NCI-H187 (cell line): ENCODE results near the gene SLC26A8.
"Not testable (repeated sequence)": the region's sequence is repeated elsewhere in the genome, so short reads cannot be mapped to it uniquely, and the experiment has no call there.

Source experiments
- DNase-seq, 2 experiments: peaks; one replicate each; lab custom pipeline; 2025; lab: John Stamatoyannopoulos, UW

The SLC26A8 gene

DNA sequence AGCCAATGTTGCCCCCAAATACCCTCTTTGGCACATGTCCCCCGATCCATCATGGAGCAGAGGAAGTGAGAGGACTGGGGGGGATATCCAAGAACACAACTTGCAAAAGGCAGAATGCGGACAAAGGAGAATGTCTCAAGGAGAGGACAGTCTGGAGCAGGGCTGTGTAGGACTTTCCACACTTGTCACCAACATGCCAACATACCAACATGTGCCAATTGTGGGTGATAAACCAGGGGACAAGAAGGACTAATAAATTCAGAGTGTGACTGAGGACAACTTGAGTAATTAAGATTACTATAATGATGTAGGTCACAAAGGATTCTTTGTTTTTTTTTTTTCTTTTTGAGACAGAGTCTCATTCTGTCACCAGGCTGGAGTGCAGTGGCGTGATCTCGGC is 8.8 kb downstream of the SLC26A8 start:
- DNase-seq, result no peak

DNA sequence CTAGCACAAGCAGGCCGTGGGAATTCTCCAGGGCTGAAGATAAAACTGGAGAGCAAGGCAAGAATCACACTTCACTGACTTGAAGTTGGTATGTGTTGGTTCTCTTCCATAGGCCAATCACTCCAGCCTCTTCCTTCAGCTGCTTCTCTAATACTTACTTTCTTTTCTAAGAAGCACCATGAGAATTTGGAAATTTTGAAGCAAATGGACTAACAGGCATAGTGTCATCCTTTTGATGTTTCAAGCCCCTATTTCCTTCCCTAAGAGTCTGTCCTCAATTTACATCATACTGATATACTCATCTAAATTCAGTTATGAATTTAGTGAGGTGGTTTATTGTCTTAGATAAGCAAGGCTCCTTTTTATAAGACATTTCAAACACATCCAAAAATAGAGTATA is 24.0 kb downstream of the SLC26A8 start:
- DNase-seq, result no peak

DNA sequence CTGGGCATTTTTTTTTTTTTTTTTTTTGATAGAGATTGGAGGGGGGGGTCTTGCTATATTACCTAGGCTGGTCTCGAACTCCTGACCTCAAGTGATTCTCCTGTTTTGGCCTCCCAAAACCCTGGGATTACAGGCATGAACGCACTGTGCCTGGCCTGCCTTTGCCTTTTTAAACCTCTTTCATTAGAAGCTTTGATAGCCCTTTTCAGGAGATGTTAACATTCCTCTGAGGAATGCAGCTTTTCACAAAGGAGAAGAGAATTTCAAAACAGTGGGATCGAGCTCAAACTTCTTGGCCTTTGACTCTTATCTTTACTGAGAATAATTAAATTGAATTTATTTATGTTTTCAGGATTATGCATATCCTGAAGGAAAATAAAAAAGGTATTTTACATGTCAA is 31.3 kb downstream of the SLC26A8 start:
- no peak for DNase-seq

DNA sequence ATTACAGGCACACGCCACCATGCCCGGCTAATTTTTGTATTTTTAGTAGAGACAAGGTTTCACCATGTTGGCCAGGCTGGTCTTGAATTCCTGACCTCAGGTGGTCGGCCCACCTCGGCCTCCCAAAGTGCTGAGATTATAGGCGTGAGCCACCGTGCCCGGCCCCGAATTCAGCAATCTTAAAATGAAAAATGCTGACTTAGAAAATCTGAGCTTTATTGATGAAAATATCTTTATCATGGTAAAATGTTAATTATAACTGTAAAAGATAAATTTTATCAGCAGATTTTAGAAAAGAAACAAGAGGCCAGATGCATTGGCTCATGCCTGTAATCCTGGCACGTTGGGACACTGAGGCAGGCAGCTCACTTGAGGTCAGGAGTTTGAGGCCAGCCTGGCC is 36.4 kb downstream of the SLC26A8 start:
- DNase-seq, result not testable (repeated sequence)

DNA sequence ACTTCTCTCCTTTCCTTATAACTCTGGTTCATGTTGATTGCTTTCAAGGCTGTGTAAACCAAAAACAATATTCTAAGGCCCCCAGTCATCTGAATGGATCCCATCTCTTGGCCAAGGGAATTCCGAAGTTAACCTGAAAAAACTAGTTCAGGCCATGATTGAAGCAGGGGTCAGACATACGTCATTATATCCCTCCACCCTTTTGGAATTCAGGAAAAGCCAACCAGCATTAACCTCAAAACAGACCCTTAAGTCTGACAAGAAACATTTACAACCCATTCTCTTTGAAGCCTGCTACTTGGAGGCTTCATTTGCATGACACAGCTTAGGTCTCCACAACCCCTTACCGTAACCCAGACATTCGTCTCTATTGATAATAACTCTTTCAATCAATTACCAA is 39.7 kb downstream of the SLC26A8 start:
- DNase-seq, result no peak

DNA sequence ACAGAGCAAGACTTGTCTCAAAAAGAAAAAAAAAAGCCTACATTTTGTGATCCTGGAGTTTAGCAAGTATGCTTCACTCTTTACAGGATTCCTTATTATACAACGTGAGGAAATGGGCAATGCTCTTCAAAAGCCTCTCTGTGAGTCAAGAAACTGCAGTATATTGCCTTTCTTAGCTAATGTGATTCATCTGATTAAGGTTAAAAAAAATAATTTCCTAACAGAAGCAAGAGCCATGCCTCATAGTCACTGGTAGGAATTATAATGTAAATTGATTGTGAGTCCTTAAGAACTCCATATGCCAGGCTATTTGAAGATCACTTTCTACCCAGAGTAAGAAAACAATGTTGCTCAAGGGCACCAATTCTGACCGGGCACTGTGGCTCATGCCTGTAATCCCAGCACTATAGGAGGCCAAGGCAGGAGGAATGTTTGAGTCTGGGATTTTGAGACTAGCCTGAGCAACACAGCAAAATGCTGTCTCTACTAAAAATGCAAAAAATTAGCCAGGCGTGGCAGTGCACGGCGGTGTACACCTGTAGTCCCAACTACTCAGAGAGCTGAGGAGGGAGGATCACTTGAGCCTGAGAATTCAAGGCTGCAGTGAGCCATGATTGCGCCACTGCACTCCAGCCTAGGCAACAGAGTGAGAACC is 43.3 kb downstream of the SLC26A8 start:
- no peak for DNase-seq

DNA sequence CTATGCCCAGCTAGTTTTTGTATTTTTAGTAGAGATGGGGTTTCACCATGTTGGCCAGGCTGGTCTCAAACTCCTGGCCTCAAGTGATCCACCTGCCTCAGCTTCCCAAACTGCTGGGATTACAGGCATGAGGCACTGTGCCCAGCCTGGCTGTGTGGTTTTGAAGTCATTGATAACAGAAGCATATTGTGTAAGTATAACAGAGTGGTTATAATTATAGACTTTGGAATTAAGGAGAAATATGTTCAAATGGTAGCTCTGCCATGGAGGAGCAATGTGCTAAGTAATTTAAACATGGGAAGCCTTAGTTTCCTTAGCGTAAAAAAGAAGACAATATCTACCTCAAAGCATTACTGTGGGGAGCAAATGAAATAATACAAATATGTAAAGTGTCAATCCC is 44.3 kb downstream of the SLC26A8 start:
- DNase-seq, result not testable (repeated sequence)

DNA sequence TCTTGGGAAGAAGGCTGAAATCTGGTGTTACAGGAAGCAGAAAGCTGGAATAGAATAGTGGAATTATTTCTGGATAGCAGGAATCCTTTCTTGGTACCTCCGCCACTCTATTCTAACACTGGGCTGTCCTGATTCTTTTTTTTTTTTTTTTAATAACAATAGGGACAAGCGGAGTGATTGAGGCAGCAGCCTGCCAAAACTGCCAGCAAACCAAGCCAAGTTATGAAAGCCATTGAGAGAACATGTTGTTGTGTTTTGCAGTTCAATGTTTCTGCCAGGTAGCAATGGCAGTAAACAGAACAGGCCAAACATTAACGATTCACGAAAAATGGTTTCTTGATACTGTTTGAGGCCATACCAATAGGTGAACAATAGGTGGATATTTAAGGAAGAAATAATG is 47.1 kb downstream of the SLC26A8 start:
- DNase-seq, result no peak

DNA sequence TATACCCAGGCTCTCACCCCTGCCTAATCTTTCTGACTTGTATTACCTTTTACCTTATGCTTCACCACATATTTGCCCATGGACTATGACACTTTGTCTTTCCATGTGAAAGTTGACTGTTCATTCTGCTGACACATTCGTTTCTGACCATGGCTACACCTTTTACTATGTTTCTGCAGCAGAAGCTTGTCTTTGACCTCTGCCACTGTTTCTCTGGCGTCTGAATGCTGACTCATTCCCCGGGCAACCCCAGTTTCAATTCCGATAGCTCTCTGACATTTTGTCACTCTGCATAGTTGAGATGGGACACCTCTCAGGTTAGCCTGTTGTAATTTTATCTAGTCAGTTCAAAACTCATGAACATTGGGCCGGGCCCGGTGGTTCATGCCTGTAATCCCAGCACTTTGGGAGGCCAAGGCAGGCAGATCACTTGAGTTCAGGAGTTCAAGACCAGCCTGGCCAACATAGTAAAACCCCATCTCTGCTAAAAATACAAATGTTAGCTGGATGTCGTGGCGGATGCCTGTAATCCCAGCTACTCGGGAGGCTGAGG is 50.7 kb downstream of the SLC26A8 start:
- no peak for DNase-seq

DNA sequence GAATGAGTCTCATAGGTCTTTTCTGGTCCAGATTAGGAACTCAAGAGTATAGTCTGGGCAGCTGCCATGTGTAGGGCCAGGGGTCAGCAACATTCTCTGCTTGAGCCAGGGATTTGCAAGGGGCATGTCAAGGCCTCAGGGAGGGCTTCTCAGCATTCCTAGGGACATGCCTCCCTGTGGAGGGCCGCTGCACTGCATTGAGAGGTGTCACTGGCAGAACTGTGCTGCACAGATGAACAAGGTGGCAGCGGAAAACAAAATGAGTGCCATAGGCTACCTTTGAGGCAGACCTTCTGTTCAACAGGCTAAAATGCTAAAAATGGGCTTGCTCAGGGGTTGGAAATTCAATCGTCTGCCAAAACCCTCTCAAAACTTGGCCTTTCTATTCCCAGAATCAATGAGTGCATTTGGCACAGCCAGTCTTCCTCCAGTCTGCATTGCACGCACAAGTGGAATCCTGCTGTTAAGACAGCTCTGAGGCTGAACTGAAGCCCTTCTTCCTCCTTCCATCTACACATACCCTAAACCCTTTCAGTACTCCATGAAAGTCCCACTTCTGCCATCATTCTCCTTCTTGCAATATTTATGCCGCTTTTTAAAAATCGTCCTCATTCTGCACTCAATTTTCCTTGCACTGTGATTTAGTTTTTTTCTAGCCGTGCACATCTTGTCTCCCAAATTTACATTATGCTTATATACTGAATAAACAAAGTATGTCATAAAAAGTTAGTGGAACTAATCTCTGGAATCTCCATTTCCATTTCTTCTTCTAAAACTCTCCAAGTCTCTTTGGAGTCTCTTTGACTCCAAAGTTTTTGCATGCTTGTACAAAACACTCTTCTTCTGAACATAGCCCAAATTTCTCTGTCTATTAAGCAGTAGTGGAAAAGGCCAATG is 51.7 kb downstream of the SLC26A8 start:
- no peak for DNase-seq

DNA sequence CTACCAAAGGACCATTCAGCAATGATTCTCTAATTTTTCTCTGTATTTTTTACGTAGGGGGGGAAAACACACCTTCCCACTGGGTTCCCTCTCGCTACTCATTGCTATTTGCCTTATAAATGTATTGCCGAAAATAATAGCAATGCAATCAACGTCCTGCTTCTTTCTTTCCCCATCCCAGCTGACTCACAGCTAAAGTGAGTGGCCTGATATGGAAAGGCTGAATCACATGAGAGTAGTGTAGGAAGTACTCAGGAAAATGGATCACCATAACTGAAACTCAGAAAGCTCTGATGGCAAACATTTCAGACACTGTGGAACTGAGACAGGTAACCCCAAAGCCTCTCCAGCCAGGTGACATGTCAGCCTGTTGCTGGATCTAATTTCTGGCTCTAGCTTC is 54.3 kb downstream of the SLC26A8 start:
- no peak for DNase-seq

DNA sequence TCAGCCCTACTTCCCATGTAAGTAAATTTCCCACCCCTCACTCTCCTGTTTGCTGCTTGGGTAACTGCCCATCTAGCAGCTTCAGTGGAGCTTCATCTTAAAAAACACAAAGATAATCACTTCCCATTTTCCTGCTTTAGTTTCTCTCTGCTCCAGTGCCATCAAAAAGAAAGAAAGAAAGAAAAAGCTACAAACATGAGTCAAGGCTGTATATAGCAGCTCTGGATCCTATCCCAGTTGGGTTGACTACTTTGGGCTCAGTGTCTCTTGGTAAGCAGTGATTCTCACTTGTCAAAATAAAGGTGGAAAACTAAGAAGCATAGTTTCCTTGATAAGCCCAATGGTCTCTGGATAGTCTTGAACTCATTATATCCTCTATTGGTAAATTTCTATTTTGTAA is 54.8 kb downstream of the SLC26A8 start:
- no peak for DNase-seq

DNA sequence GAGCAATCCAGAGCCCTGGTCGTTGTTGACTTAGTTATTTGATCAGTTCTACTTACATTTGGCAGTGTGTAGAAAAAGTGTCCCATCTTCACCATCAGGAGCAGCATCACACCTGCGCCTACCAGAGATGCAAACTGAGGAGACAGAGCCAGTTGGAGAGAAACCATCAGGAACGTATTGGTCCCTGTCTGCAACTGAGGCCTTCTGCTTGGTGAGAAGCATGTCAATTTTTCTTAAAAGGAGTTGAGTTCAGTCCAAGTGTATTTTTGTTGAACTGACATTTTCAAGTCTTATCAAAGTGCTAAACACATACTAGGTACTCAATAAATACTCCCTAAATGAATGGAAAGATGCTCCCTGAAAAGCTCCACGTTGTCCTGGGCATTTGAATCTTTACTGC is 55.6 kb downstream of the SLC26A8 start:
- DNase-seq, result no peak

DNA sequence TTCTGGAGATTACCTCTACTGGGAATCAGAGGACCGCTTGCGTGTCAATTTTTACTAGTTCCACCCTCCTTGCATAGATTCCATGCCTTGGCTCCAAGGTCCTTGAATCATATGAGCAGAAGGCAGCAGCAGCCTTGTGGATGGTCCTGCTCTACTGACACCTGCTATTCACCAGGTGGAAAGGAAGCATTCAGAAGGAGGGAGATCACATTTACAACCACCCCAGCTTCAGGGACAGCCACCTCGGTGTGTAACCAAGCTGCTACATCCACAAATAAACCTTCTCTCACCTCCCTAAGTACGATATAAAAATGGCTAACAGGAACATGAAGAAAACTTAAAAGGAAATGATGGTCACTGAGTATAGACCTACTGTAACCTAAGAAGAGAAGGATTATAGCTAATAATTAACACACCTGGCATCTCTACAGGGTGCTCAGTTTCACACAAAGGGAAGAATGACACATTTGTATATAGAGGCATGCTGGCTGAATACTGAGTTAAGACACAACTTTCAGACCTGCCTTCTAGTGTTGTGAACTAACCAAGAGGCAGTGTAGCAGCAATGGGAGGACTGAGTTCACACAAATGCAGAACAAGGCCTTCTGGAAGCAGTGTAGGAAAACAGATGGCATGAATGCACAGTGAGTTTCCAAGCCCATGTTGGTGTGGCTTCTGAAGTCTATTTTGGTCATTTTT is 57.2 kb downstream of the SLC26A8 start:
- DNase-seq, result no peak

DNA sequence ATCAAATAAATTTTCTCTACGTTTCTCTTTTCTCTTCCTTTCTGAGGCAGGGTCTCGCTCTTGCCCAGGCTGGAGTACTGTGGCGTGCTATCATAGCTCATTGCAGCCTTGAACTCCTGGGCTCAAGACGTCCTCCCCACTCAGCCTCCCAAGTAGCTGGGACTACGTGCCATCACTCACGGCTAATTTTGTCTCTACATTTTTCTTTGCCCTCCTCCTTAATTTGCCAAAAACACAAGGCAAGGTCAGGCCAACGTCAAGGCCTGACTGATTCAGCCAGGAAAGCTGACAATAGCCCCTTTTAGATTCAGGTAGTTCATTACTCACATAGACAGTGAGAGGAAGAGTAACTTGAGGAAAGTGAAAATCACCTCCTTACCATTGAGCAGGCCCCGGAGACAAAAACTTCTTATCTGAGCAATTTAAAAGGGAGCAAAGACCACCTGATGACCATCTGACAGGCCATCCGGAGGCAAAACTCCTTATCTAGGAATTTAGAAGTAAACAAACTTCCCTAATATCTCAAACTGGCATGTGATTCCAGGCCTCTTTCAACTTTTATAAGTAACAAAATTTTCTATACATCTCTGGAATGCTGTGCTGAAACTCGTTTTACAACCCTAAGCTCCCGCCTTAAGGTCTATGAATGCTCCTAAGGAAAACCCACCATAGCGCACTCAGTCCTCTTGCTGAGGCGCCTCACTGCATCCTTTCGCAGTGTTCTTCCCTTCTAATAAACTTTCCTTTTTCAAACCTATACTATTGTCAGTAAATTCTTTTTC is 61.5 kb downstream of the SLC26A8 start:
- no peak for DNase-seq

DNA sequence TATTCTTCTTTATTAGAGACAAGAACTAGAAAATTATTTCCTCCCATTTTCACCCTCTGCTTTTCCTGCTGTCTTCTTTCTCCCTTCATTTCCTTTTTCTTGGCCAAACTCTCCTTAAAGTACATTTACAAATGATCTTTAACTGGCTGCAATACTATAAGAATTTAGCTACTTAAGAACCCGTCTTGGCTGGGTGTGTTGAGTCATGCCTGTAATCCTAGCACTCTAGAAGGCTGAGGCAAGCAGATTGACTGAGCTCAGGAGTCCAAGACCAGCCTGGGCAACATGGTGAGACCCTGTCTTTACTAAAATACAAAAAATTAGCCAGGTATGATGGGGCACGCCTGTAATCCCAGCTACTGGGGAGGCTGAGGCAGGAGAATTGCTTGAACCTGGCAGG is 64.3 kb downstream of the SLC26A8 start:
- no peak for DNase-seq

DNA sequence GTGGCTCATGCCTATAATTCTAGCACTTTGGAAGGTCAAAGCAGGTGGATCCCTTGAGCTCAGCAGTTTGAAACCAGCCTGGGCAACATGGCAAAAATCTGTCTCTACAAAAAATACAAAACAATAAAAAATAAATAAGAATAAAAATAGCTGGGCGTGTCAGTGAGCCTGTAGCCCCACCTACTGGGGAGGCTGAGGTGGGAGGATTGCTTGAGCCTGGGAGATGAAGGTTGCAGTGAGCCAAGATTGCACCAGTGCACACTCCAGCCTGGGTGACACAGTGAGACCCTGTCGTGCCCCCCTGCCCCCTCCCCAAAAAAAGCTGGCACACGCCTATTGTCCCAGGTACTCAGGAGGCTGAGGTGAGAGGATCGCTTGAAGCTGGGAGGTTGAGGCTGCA is 68.5 kb downstream of the SLC26A8 start:
- DNase-seq, result no peak

DNA sequence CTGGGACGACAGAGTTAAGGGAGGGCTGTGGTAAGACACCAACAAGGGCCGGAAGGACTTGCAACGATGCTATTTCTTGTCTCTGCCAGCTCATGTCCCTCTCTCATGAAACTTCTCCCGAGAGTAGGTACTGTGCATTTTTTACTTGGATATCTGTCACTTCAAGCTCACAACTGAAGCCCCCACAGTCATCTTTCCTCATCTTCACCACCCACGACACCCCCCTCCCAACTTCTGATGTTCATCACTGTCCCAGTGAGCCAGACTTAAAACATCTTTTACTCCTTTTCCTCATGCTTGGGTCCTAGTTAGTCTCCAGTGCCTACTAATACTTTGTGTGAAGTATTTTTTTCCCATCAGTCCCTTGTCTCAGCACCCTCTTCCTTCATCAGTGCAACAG is 68.9 kb downstream of the SLC26A8 start:
- no peak for DNase-seq

DNA sequence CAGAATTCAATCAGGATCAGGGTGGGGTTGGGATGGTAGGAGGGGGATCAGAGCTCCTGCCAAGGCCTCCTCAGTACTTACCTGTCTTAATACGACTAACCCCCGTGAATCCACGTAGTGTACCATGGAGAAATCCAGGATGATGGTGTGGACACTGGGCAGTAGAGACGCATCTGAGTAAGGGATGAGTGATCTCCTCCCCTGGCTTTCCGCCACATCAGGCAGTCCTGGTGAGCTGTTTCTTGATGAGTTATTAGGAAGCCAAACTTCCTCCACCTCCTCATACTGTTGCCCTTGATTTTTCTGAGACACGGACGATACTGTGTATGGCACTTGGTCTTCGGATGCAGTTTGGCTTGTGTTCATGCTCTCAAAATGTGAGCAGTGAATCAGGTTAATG is 69.4 kb downstream of the SLC26A8 start:
- no peak for DNase-seq

DNA sequence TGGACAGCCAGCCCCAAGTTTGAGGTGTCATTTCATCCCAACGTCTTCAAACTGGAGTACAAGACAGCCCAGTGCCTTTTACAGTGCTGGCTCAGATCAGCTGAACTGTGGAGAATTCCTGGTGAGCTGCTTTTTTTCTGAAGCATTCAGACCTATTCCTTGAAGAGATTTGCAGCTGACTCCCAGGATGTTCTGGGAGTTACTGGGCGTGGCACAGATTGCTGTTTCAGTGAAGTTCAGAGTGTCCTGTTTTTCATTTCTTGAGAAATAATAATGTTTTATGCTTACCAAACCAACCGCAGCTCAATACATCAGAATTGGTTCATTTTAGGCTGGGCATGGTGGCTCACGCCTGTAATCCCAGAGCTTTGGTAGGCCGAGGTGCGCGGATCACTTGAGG is 70.1 kb downstream of the SLC26A8 start:
- no peak for DNase-seq

DNA sequence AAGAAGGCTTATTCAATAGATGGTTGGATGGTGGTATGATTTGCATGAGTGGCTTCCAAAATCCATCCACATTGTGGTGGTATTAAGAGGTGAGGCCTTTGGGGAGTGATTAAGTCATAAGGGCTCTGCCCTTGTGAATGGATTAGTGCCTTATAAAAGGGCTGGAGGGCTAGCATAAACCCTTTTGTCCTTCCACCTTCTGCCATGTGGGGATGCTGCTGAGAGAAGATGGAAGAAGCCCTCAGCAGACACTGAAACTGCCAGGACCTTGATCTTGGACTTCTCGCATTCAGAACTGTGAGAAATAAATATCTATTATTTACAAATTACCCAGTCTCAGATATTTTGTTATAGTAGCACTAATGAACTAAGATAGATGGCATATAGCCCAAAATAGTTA is 75.7 kb downstream of the SLC26A8 start:
- no peak for DNase-seq

DNA sequence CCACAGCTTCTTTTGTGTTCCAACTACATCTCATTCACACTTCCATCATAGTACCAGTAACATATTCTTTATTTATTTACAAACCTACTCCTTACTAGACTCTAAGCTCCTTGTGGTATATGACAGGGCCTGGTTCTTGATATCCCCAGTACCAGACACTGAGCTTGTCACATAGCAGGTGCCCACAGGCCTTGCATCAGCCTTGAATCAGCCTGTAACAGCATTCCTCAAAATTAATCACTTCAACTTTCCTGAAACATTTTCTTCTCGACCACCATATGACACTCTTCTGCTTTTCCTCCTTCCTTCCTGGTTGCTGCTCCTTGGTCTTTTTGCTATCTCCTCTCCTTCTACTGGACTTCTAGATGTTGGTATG is 78.8 kb downstream of the SLC26A8 start:
- no peak for DNase-seq
